HFF-Myc (cell line): ENCODE results near the gene GATAD2A.

Experiments
- DNase-seq: peaks from one replicate; pipeline ENCODE4 v3.0.0-alpha.2; 2011; ENCODE audit warnings: low read depth; ENCODE audit errors: extremely low read depth
- H3K4me3 ChIP-seq: replicated peaks from 2 replicates; pipeline ENCODE4 v1.5.1; 2011; ENCODE audit warnings: low read depth, mild to moderate bottlenecking, control low read depth, low read length
- TF ChIP-seq, protein P1 (sequence below): IDR thresholded peaks from 2 replicates; pipeline ENCODE4 v1.5.1; 2012; ENCODE audit warnings: mild to moderate bottlenecking, low read depth, low read length, control low read depth; ENCODE audit errors: missing control alignments

Gene GATAD2A

DNA sequence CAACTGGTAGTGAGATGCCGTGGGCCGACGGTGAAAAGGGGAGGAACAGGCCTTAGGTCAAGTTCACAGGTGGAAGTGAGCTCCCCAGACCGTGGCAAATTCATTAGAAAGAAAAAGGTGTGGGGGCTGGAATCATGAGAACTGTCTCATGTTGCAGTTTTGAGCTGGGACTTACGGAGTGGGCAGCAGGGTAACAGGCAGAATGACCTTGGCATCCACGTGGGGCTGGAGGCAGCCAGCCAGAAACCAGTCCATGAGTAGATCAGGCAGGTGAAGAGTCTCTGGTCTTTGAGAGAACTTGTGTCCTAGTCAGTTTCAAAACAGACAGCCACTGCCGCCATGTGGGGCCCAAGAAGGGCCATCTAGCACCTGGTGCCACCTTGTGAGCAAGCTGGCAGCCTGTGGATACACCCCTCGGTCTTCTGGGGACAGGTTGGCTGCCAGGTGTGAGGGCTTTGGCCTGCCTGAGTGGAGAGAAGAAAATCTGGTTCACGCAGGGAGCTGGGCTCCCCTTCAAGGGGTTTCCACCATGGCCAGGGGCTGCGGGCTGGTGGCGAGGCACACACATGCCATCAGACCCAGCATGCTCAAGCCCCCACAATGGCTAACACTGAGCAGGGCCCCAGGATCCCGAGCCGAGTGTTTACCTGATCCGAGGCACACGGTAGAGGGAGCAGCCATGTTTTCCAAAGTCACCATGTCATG lies 86.0 kb downstream of the GATAD2A start:
- no peak for DNase-seq
- TF ChIP-seq, protein P1, sequence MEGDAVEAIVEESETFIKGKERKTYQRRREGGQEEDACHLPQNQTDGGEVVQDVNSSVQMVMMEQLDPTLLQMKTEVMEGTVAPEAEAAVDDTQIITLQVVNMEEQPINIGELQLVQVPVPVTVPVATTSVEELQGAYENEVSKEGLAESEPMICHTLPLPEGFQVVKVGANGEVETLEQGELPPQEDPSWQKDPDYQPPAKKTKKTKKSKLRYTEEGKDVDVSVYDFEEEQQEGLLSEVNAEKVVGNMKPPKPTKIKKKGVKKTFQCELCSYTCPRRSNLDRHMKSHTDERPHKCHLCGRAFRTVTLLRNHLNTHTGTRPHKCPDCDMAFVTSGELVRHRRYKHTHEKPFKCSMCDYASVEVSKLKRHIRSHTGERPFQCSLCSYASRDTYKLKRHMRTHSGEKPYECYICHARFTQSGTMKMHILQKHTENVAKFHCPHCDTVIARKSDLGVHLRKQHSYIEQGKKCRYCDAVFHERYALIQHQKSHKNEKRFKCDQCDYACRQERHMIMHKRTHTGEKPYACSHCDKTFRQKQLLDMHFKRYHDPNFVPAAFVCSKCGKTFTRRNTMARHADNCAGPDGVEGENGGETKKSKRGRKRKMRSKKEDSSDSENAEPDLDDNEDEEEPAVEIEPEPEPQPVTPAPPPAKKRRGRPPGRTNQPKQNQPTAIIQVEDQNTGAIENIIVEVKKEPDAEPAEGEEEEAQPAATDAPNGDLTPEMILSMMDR: no peak

DNA sequence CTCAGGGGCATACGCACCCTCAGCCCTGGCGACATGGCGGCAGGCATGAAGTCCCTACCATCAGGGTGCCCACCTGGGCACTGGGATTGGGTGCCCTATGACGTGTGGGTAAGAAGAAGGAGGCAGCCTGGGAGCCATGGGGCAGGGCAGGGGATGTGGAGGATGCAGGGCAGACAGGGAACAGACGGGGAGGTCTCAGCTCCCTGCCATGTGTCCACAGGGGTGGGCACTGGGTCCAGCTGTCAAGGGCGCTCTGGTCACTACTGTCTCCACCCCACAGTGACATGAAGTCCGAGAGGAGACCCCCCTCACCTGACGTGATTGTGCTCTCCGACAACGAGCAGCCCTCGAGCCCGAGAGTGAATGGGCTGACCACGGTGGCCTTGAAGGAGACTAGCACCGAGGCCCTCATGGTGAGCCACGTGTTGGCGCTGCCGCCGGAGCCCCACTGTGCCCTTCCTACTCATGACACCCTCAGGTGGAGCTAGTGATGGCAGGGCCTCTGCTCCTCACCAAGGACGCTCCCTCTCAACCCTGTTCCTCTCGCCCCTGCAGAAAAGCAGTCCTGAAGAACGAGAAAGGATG lies 86.6 kb downstream of the GATAD2A start:
- H3K4me3 ChIP-seq: no peak overlapping the region
- DNase-seq: no peak
- TF ChIP-seq, protein P1: no peak

More for the DNA sequence above, 86.0 kb downstream of the GATAD2A start:
- H3K4me3 ChIP-seq: no peak overlapping the region

DNA sequence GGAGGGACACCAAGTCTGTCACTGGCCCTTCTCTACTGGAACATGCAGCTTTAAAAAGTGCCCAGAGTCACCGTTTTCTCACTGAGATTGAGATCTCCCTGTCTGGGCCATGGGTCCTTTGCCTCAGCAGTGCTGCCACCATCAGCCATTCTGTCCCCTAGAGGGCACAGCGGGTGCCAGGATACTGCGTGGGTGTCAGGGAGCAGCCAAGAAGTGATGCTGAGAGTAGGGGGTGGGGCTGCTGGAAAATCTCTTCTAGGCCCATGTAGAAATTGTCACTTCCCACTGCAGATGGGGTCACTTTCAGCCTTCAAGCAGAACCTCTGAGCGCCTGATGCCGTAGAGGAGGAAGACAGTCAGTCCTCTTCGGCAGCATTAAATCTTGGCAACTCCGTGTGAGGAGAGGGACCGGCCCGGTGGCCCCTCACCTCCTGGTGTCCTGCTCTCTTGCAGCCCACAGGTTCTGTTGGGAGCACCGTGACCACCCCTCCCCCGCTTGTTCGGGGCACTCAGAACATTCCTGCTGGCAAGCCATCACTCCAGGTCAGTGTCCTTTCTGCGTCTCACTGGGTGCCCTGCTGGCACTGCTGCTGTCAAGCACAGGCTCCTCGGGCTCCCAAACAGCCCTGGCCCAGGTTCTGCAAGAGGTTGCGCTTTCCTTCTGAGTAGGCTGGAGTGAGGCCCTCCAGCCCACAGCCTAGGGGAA lies 88.5 kb downstream of the GATAD2A start:
- TF ChIP-seq, protein P1: no peak
- DNase-seq: no peak
- no peak overlapping the region for H3K4me3 ChIP-seq

DNA sequence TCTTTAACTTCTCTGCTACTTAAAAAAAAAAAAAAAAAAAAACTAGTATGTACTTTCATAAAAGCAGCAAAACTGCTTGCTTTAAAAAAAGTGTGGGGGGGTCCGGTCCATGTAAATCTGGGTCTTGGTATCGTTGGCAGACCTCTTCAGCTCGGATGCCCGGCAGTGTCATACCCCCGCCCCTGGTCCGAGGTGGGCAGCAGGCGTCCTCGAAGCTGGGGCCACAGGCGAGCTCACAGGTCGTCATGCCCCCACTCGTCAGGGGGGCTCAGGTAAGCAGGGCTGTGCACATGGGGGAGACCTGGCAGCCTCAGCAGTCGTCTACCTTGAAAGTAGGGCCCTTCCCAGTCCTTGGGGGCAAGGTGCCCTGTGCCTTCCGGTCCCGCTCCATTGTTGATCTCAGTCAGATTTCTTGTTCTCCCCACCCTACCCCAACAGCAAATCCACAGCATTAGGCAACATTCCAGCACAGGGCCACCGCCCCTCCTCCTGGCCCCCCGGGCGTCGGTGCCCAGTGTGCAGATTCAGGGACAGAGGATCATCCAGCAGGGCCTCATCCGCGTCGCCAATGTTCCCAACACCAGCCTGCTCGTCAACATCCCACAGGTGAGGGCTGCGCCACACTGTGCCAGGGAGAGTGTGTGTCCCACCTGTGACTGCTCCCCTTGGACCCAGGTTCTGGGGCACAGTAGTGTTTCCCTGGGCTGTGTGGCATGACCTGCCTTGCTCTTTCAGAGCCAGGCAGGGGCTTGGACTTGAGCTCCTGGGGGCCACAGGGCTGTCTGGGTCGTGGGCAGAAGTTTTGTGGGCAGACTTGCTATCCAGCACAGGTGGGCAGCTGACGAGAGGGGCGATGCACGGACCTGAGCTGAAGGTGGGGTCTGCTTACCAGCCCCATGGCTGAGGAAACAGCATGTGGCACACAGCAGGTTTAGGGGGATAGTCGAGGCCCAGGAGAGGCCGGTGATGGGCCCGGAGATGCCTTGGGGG lies 90.4 kb downstream of the GATAD2A start:
- no peak for DNase-seq
- TF ChIP-seq, protein P1: no peak
- H3K4me3 ChIP-seq: no peak overlapping the region

DNA sequence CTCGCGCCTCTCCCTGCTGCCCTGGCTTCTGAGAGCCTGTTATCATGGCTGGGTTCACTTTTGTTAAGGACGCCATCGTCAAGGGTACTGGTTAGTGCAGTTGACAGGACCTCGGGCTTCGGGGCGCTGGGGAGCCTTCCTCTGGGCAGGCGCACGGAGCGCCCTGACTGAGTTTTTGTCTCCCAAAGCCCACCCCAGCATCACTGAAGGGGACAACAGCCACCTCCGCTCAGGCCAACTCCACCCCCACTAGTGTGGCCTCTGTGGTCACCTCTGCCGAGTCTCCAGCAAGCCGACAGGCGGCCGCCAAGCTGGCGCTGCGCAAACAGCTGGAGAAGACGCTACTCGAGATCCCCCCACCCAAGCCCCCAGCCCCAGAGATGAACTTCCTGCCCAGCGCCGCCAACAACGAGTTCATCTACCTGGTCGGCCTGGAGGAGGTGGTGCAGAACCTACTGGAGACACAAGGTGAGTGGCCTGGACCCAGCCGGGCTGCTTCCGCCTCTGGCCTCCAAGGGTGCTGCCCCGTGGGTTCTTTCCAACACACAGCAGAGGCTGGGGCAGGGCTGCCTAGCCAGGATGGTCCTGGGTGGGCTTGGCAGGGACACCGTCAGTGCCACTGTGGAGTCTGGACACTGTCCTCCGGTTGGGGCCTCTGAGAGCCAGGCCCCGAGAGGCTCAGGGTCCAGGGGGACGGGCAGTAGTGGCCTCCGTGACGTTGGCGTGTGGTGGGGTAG lies 92.9 kb downstream of the GATAD2A start:
- TF ChIP-seq, protein P1: no peak
- DNase-seq: no peak
- H3K4me3 ChIP-seq: no peak overlapping the region
